OCI-LY1 (cell line): Measurements from ENCODE around the gene DNAJC3.
A peak's percentile ranks its signal among the peaks of the same experiment; 100 is the strongest.

Experiments used
- H2AFZ ChIP-seq: fragments of 200-600 bp; sonication (generic), shearing (Covaris generic); 2 replicates; pipeline ENCODE4 v1.6.0; 2014; ENCODE audit warnings: antibody characterized with exemption, mild to moderate bottlenecking, low read length
- H3F3A ChIP-seq: fragments of 200-600 bp; sonication (generic), shearing (Covaris generic); 2 replicates; pipeline ENCODE4 v1.6.0; 2014; ENCODE audit warnings: mild to moderate bottlenecking, antibody characterized with exemption, low read length, moderate library complexity; ENCODE audit not compliant: insufficient read depth
- H3K27ac ChIP-seq: fragments of 200-600 bp; sonication (generic); 2 replicates; pipeline ENCODE4 v1.5.1; 2014; ENCODE audit warnings: low read length, mixed run types, mild to moderate bottlenecking, low read depth; ENCODE audit not compliant: poor library complexity, severe bottlenecking
- H3K27me3 ChIP-seq: fragments of 200-600 bp; sonication (generic); 2 replicates; pipeline ENCODE4 v1.6.0; 2014; ENCODE audit warnings: antibody characterized with exemption, mild to moderate bottlenecking, low read length, moderate library complexity; ENCODE audit not compliant: insufficient read depth
- H3K36me3 ChIP-seq: fragments of 200-600 bp; sonication (generic); 2 replicates; pipeline ENCODE4 v1.6.1; 2014; ENCODE audit warnings: mild to moderate bottlenecking, antibody characterized with exemption, low read length, moderate library complexity, mixed read lengths; ENCODE audit not compliant: insufficient read depth
- H3K4me1 ChIP-seq: fragments of 200-600 bp; sonication (generic); 2 replicates; pipeline ENCODE4 v1.5.1; 2014; ENCODE audit warnings: mild to moderate bottlenecking, low read length, moderate library complexity; ENCODE audit not compliant: insufficient read depth, severe bottlenecking
- H3K4me2 ChIP-seq: fragments of 200-600 bp; sonication (generic), shearing (Covaris generic); 2 replicates; pipeline ENCODE4 v1.6.1; 2014; ENCODE audit warnings: low read length
- H3K4me3 ChIP-seq: fragments of 200-600 bp; sonication (generic); 2 replicates; pipeline ENCODE4 v1.5.1; 2014; ENCODE audit warnings: low read length, low read depth, mild to moderate bottlenecking, mixed read lengths; ENCODE audit not compliant: poor library complexity, severe bottlenecking
- H3K79me2 ChIP-seq: fragments of 200-600 bp; shearing (Covaris generic); 2 replicates; pipeline ENCODE4 v1.6.1; 2016; ENCODE audit warnings: mixed run types, low read length, mixed read lengths; ENCODE audit not compliant: insufficient read depth
- H3K9ac ChIP-seq: fragments of 200-600 bp; sonication (generic), shearing (Covaris generic); 2 replicates; pipeline ENCODE4 v1.6.1; 2014; ENCODE audit warnings: mild to moderate bottlenecking, low read length, mixed read lengths
- H3K9me2 ChIP-seq: fragments of 200-600 bp; sonication (generic), shearing (Covaris generic); 2 replicates; pipeline ENCODE4 v1.6.1; 2014; ENCODE audit warnings: low read depth, mild to moderate bottlenecking, low read length, mixed read lengths
- H3K9me3 ChIP-seq: fragments of 200-600 bp; shearing (Covaris generic); 2 replicates; pipeline ENCODE4 v1.6.1; 2014; ENCODE audit warnings: low read length, mixed read lengths
- H4K20me1 ChIP-seq: fragments of 200-600 bp; sonication (generic), shearing (Covaris generic); 2 replicates; pipeline ENCODE4 v1.6.0; 2016; ENCODE audit warnings: mild to moderate bottlenecking, low read length; ENCODE audit not compliant: insufficient read depth
- EZH2 ChIP-seq: fragments of 200-600 bp; sonication (generic), shearing (Covaris generic); IDR thresholded peaks from 2 replicates; pipeline ENCODE4 v1.8.0; 2017; ENCODE audit warnings: borderline replicate concordance, mixed run types, mild to moderate bottlenecking, antibody characterized with exemption, low read length, moderate library complexity, mixed read lengths
- TF ChIP-seq, protein P1 (sequence below): fragments of 200-600 bp; sonication (generic), shearing (Covaris generic); IDR thresholded peaks from 2 replicates; pipeline ENCODE4 v1.5.1; 2017; ENCODE audit warnings: mild to moderate bottlenecking, antibody characterized with exemption, low read length, moderate library complexity, mixed read lengths

DNAJC3 gene

GRCh38 chr13:95697052-95697680 is 20.2 kb downstream of the DNAJC3 start:
- Histone ChIP-seq H3K27ac (no peak overlapping the region), H3F3A (no peaks in the 10 kb centered on the region), H3K9me3 (0 out of 2 replicates have a peak, but pooled peaks cover 4% of the 10 kb centered on the region), H2AFZ (no peak overlapping the region), H3K4me2 (no peak overlapping the region), H3K4me1 (peaks cover 4% of the 10 kb centered on the region), H3K9me2 (no peaks in the 10 kb centered on the region), H3K79me2 (peaks cover 21% of the 10 kb centered on the region), H4K20me1 (no peaks in the 10 kb centered on the region), H3K4me3 (no peak overlapping the region), H3K9ac (no peak overlapping the region), H3K27me3 (no peaks in the 10 kb centered on the region), H3K36me3 (no peaks in the 10 kb centered on the region)
- TF ChIP-seq EZH2, result no peak
- TF ChIP-seq, protein P1, sequence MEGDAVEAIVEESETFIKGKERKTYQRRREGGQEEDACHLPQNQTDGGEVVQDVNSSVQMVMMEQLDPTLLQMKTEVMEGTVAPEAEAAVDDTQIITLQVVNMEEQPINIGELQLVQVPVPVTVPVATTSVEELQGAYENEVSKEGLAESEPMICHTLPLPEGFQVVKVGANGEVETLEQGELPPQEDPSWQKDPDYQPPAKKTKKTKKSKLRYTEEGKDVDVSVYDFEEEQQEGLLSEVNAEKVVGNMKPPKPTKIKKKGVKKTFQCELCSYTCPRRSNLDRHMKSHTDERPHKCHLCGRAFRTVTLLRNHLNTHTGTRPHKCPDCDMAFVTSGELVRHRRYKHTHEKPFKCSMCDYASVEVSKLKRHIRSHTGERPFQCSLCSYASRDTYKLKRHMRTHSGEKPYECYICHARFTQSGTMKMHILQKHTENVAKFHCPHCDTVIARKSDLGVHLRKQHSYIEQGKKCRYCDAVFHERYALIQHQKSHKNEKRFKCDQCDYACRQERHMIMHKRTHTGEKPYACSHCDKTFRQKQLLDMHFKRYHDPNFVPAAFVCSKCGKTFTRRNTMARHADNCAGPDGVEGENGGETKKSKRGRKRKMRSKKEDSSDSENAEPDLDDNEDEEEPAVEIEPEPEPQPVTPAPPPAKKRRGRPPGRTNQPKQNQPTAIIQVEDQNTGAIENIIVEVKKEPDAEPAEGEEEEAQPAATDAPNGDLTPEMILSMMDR, result no peak

DNA sequence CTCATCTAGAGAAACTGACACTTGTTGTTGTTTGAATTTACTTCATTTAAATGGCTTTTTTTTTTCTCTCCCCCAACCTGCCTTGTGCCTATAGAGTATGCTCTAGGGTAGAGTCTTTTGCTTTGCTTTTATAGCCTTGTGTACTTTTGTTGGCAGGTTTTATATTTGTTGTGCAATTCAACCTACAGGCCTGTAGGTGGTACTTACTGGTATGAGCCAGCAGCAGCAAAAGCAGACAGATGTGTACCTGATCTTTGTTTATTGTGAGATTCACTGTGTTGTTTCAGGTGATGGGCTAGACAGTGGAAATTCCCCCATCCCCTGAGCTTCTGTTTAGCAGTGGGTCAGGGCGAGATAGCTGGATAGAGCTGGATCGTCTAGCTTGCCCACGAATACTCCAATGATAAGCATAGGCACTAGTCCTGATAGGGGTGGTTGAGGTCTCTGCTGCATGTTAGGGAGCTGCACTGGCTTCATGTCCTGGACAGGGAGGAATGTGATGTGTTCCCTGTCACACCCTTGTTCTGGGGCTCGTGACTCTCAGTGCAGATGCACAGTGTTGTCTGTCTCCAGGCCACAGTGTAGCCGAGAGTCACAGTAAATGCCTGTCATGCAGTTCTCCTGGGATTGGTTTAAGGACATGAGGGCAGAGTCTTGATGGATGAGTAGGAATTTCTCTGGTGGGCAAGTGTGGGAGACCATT is 21.3 kb downstream of the DNAJC3 start:
- Histone ChIP-seq H3K4me3 (no peak overlapping the region), H3K4me2 (no peak overlapping the region), H3K27ac (no peak overlapping the region), H4K20me1 (no peaks in the 10 kb centered on the region), H3K4me1 (peaks cover 4% of the 10 kb centered on the region), H3K27me3 (no peaks in the 10 kb centered on the region), H2AFZ (no peak overlapping the region), H3K9me3 (0 out of 2 replicates have a peak, but pooled peaks cover 4% of the 10 kb centered on the region), H3K9ac (no peak overlapping the region), H3K36me3 (no peaks in the 10 kb centered on the region), H3F3A (no peaks in the 10 kb centered on the region), H3K9me2 (no peaks in the 10 kb centered on the region), H3K79me2 (peaks cover 32% of the 10 kb centered on the region)
- TF ChIP-seq, protein P1, result peak; percentile 64
- TF ChIP-seq EZH2, result no peak

DNA sequence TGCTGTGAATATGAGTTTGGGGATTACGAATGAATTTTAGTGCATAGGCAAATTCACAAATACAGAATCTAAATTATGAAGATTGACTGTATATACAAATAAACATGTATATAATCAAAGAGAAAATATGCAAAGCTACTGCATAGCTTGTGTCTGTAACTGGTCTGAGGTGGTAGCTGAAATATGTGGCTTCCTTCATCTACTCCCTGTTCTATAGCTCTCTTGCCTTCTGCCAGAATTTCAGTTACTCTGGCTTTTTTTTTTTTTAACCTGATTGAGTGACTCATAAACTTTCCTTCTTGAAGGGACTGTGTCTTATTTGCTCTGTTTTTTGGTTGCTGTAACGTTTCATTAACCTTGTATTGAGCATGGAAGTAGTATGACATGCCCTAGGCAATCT is 26.6 kb downstream of the DNAJC3 start:
- no peak for TF ChIP-seq EZH2
- TF ChIP-seq, protein P1, result no peak
- Histone ChIP-seq H4K20me1 (no peaks in the 10 kb centered on the region), H2AFZ (no peak overlapping the region), H3K36me3 (no peaks in the 10 kb centered on the region), H3K27ac (no peak overlapping the region), H3K9me3 (no peaks in the 10 kb centered on the region), H3K4me3 (no peak overlapping the region), H3K9ac (no peak overlapping the region), H3F3A (no peaks in the 10 kb centered on the region), H3K79me2 (peaks cover 68% of the 10 kb centered on the region), H3K4me2 (no peak overlapping the region), H3K4me1 (peaks cover 30% of the 10 kb centered on the region), H3K9me2 (no peaks in the 10 kb centered on the region), H3K27me3 (no peaks in the 10 kb centered on the region)
